Measurements from ENCODE around the gene BCAR3. TPM values are rescaled to one million over a fixed set of nuclear protein-coding genes. Genes with fewer than 3 reads are reported as not detected.

BCAR3 gene
- polyA plus RNA-seq, 2 of the 4 experiments (the other 2 are of a cell fraction) = 31.6 to 33.4 TPM

- ATAC-seq = no peak
- H3K4me1 ChIP-seq = peaks cover 100% of the 10 kb centered on the region
- no peak for DNase-seq (ENCODE audit: low read depth in 1 of 2, low spot score in 1 of 2)
- TF ChIP-seq FOSB (CRISPR knock-in tag; IDR thresholded peaks at IDR 0.05) (no peak), ESRRA (IDR thresholded peaks at IDR 0.05; ENCODE audit: borderline replicate concordance, low read length) (no peak), ZC3H11A (IDR thresholded peaks at IDR 0.05) (no peak), HOXB13 (CRISPR knock-in tag; IDR thresholded peaks at IDR 0.05; ENCODE audit: low read depth) (no peak), CBX2 (IDR thresholded peaks at IDR 0.05; ENCODE audit: borderline replicate concordance, low read depth) (no peak), RARB (CRISPR knock-in tag; IDR thresholded peaks at IDR 0.05) (no peak), NFE2L2 (conservative IDR thresholded peaks at IDR 0.05; ENCODE audit: low read length) (no peak), CTCF (IDR thresholded peaks at IDR 0.05) (no peak), CBX8 (IDR thresholded peaks at IDR 0.05) (no peak), POLR2AphosphoS2 (conservative IDR thresholded peaks at IDR 0.05; ENCODE audit: low read length) (no peak), RNF2 (IDR thresholded peaks at IDR 0.05; ENCODE audit: borderline replicate concordance, low read depth) (no peak), CHD4 (IDR thresholded peaks at IDR 0.05; ENCODE audit: borderline replicate concordance) (no peak)
- TF ChIP-seq, protein P1, sequence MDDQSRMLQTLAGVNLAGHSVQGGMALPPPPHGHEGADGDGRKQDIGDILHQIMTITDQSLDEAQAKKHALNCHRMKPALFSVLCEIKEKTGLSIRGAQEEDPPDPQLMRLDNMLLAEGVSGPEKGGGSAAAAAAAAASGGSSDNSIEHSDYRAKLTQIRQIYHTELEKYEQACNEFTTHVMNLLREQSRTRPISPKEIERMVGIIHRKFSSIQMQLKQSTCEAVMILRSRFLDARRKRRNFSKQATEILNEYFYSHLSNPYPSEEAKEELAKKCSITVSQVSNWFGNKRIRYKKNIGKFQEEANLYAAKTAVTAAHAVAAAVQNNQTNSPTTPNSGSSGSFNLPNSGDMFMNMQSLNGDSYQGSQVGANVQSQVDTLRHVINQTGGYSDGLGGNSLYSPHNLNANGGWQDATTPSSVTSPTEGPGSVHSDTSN (IDR thresholded peaks at IDR 0.05) = no peak
- TF ChIP-seq, protein P2, sequence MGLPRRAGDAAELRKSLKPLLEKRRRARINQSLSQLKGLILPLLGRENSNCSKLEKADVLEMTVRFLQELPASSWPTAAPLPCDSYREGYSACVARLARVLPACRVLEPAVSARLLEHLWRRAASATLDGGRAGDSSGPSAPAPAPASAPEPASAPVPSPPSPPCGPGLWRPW (IDR thresholded peaks at IDR 0.05) = no peak
- TF ChIP-seq, protein P3, sequence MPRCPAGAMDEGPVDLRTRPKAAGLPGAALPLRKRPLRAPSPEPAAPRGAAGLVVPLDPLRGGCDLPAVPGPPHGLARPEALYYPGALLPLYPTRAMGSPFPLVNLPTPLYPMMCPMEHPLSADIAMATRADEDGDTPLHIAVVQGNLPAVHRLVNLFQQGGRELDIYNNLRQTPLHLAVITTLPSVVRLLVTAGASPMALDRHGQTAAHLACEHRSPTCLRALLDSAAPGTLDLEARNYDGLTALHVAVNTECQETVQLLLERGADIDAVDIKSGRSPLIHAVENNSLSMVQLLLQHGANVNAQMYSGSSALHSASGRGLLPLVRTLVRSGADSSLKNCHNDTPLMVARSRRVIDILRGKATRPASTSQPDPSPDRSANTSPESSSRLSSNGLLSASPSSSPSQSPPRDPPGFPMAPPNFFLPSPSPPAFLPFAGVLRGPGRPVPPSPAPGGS (IDR thresholded peaks at IDR 0.05) = no peak
- TF ChIP-seq, protein P4, sequence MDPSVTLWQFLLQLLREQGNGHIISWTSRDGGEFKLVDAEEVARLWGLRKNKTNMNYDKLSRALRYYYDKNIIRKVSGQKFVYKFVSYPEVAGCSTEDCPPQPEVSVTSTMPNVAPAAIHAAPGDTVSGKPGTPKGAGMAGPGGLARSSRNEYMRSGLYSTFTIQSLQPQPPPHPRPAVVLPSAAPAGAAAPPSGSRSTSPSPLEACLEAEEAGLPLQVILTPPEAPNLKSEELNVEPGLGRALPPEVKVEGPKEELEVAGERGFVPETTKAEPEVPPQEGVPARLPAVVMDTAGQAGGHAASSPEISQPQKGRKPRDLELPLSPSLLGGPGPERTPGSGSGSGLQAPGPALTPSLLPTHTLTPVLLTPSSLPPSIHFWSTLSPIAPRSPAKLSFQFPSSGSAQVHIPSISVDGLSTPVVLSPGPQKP (IDR thresholded peaks at IDR 0.05; ENCODE audit: low read depth, low read length) = no peak
- H3K27ac ChIP-seq = peak overlapping the region; percentile 99; a peak in 5 of 6 replicates
- FAIRE-seq = no peak
- 86% methylated on average over 3 of the region's 3 CpGs for WGBS (ENCODE audit: missing lambda C conversion rate)
- H3K4me3 ChIP-seq = no peak overlapping the region
- CTCF ChIA-PET = interaction anchor here (0.6 to 3.9 kb wide), 8 partner anchors 9 to 224 kb away, joined by 3 to 15 read pairs (median 4); no protein-coding TSS in a partner anchor
- no peaks in the 10 kb centered on the region for H3K9me3 ChIP-seq
- peak overlapping the region; percentile 73; the same call in 1 of the 3 replicates for H3K4me2 ChIP-seq
- POLR2A ChIA-PET = no interaction called here
Observed at GRCh38 chr1:93620172-93620840, 61.3 kb downstream of the BCAR3 start.

GRCh38 chr1:93619507-93620171, 62.0 kb downstream of the BCAR3 start:
- ATAC-seq (no peak), DNase-seq (ENCODE audit: low read depth in 1 of 2, low spot score in 1 of 2) (peak in 1 of 2 experiments; percentile 41), FAIRE-seq (no peak)
- WGBS (ENCODE audit: missing lambda C conversion rate) = 83% methylated on average over 11 of the region's 11 CpGs
- H3K9me3 ChIP-seq = no peaks in the 10 kb centered on the region
- H3K4me2 ChIP-seq = peak overlapping the region; percentile 73
- ChIA-PET CTCF (interaction anchor here (0.6 to 3.9 kb wide), 8 partner anchors 10 to 225 kb away, joined by 3 to 15 read pairs (median 4); no protein-coding TSS in a partner anchor), POLR2A (no interaction called here)
- peak overlapping the region; percentile 99 for H3K27ac ChIP-seq
- H3K4me3 ChIP-seq = no peak overlapping the region
- TF ChIP-seq RAD21 (conservative IDR thresholded peaks at IDR 0.05 in 1 of 2, IDR thresholded peaks at IDR 0.05 in 1 of 2) = peak; percentile 11 to 22; a peak in 1 of 5 replicates
- no peak for TF ChIP-seq JUNB (IDR thresholded peaks at IDR 0.05)
- TF ChIP-seq TP53 (CRISPR knock-in tag; IDR thresholded peaks at IDR 0.05) = no peak
- no peak for TF ChIP-seq RFX5 (IDR thresholded peaks at IDR 0.05)
- no peak for TF ChIP-seq JUN (IDR thresholded peaks at IDR 0.05)
- peaks cover 100% of the 10 kb centered on the region for H3K4me1 ChIP-seq

All from A549 (cell line).